HG03196 (cell line): ENCODE results near the gene RAB11FIP3.

Experiments
- ATAC-seq: cut with Tn5 transposase; IDR thresholded peaks from one replicate; pipeline ENCODE4 v1.9.1; 2021; ENCODE audit not compliant: unreplicated experiment

Gene RAB11FIP3

DNA sequence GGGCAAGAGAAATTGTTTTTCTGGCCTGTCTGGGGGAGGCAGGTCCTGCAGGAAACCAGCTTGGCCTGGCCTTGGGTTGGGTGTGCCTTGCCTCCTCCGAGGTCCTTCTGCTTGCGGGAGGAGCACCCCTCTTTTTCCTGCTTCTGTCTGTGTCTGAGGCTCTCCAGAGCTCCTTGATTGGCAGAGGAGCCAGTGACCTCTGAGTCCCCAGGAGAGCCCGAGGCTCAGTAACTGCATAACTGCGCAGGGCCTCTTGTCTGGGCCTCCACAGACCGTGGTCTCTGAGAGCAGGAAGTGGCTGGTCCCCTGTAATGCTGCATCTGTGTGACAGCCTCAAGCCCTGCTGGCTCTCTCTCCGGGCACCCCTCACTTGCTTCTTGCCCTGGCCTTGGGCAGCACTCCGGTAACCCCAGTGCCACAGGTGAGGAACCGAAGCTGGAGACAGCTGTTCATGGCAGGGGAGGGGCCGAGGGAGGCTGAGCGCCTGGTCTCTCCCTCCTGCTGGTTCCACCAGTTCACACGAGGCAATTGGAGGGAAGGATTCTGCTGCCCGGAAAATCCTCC, 103.6 kb downstream of the RAB11FIP3 start:
- ATAC-seq = no peak

DNA sequence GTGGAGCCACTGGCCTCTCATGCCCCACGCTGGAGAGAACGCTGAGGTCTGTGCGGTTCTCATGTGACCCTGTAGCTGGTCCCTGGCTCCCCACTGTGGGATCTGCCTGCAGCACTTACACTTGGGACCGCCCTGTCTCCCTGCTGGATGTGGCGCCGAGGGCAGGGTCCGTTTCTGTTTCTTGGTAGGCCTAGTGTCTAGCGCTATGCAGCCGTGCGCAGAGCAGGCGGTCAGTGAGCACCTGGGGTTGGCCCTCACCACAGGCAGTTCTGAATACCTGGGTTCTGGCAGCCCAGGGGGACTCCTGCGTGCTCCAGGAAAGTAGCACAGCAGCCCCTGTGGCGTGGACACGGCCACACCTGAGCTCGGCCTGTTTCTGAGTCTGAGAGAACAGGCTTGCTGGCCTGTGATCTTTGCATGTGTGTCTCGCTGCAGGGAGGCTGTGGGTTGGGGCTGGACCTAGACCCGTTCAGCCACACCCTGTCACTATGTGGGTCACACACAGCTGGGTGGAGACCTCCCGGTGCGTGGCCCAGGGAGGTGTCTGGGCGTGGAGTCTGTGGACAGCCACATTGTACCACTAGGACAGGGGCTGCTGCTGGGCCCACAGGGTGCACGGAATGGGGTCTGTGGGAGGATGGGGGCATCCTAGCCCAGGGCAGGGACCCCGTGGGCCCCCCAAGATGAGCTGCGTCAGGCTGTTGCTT, 104.8 kb downstream of the RAB11FIP3 start:
- ATAC-seq = no peak

DNA sequence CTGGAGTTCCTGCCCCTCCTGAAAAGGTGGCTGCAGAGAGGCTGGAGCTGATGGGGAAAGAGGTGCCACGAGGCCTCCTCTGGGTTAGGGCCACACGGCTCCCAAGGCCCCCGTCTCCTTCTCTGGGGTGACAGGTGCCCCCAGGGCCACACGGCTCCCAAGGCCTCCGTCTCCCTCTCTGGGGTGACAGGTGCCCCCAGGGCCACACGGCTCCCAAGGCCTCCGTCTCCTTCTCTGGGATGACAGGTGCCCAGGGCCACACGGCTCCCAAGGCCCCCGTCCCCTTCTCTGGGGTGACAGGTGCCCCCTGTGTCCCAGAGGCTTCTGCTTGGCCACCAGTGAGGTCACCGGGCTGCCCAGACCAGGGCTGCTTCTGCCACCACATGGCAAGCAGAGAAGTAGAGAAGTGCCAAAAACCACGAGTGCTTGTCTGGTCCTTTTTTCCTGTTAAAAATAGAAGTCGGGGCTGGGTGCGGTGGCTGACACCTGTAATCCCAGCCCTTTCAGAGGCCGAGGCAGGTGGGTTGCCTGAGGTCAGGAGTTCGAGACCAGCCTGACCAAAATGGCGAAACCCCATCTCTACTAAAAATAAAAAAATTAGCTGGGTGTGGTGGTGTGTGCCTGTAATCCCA, 106.2 kb downstream of the RAB11FIP3 start:
- ATAC-seq = no peak

DNA sequence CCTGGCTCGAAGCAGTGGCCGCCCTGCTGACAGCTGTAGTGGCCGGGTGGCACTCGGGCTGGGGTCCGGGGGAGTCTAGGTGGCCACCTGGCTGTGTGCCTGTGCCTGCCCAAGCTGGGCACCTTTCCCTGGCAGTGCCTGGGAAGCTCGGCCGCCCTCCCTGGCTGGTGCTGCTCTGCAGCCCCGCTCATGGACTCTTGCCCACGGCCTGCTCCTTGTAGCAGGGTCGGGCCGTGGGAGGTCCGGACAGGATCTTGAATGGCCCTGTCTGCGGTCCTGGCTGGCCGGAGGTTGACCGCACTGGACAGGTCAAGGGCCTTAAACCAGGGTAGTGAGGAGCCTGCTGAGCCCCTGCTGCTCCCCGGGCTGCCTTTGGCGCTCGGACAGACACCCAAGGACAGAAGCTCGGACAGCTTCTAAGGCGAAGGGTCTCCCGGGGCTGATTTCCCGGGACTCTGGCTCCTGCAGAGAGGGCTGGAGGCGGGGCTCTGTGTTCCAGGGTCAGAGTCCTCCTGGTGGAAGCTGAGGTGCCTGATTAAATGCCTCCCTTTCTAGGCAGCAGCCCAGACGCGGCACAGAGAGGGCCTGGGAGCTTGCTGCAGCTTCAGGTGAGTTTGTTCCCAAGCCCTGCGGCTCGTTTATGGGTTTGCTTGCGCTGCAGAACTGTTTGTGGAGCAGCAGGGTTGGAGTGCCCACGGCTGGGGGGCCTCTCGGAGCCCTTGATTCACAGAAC, 108.1 kb downstream of the RAB11FIP3 start:
- ATAC-seq = no peak

DNA sequence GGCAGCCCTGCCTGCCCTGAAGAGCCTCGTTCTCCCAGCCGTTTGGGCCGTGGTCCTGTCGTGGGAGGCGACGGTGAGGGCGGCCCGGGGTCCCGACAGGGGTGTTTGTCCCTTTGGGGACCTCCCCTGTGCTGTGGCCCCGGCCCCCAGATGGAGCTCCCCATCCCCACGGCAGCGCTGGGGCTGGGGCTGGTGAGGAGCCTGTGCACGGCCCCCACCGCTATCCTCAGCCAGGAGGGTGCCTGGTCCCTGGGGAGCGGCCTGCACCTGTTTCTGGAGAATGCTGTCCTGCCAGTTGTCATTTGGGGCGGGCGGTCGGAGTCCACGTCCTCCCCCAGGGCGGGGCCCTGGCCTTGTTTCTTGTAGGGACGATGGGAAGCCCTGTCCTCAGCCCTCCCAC, 108.7 kb downstream of the RAB11FIP3 start:
- no peak for ATAC-seq

DNA sequence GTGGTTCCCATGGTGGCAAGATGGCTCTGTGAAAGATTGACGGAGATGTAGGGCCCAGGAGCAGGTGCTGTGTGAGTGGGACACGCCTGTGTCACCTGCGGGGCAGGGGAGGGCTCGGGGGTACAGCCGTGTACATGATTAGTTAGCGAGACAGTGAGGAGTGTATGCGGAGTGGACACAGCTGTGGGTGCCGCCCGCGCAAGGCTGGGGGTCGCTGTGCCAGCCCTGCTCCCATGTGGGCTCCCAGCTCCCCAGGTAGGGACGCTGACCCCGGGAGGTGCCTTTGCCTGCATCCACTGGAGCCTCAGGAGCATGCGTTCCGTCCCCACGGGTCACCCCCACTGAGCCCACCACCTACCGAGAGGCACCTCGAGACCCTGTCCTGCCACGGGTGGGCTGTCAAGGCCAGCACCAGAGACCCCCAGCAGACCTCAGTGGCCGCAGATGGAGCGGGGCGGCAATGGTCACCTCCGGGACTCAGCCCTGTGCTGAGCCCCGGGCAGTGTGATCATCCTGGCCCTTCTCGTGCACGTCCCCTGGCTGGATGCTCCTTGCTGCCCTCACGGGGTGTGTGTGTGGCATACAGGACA, 109.5 kb downstream of the RAB11FIP3 start:
- ATAC-seq = no peak

DNA sequence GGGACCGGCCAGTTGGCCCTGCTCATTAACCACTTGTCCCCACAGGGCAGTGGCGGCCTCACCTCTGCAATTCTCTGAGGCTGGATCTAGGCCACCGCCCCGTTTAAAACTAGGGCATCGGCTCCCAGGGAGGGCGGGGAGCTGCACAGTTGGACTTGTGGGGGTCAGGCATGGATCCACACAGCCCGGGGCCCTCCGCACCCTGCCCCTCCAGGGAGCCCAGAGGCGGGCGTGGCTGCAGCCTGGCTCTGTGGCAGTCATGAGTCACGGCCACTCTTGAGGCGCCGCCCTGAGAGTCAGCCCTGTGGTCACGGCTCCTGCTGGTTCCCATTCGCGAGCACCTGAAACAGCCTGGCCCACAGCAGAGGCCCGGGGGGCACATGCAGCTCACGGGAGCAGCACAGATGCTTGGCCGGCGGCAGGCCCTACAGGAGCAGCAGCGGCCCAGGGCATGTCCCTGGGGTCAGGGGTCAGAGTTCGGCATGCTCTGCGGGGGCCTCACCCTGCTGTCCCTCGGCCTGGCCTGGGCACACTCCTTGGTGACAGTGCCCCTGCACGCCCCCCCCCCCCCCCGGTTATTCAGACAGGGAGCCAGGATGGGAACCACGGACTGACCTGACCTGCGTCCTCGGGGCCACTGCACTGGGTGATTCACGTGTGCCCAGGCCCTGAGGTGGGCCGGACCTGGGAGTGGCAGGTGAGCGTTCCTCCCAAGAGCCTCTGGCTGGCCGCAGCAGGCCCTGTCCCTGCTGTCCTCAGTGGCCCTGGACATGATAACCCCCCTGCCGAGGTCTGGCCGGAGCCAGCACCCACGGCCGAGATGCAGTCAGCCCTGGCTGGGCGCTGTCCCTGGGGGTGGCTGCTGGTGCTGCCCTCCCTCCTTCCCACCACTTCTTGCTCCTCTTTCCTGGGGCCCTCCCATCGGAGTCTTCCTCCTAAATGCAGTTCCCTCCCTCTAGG, 110.3 kb downstream of the RAB11FIP3 start:
- ATAC-seq = no peak

DNA sequence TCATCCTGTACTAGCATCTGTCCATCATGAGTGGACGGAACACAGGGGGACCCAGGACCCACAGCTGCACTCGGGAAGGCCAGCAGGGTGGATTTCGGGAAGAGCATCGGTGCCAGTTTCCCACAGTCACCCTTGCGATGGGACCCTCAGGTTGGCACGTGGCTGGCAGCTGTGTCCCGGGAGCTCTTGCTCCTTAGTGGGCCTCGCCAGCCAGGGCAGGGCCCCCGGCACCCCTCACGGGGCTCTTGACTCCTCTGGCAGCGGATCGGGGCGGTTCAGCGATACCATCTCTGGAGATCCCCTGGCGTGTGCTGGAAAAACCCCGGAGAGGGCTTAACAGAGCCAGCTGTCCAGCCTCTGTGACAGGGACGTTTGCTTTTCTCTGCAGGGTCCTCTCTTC, 111.3 kb downstream of the RAB11FIP3 start:
- no peak for ATAC-seq

DNA sequence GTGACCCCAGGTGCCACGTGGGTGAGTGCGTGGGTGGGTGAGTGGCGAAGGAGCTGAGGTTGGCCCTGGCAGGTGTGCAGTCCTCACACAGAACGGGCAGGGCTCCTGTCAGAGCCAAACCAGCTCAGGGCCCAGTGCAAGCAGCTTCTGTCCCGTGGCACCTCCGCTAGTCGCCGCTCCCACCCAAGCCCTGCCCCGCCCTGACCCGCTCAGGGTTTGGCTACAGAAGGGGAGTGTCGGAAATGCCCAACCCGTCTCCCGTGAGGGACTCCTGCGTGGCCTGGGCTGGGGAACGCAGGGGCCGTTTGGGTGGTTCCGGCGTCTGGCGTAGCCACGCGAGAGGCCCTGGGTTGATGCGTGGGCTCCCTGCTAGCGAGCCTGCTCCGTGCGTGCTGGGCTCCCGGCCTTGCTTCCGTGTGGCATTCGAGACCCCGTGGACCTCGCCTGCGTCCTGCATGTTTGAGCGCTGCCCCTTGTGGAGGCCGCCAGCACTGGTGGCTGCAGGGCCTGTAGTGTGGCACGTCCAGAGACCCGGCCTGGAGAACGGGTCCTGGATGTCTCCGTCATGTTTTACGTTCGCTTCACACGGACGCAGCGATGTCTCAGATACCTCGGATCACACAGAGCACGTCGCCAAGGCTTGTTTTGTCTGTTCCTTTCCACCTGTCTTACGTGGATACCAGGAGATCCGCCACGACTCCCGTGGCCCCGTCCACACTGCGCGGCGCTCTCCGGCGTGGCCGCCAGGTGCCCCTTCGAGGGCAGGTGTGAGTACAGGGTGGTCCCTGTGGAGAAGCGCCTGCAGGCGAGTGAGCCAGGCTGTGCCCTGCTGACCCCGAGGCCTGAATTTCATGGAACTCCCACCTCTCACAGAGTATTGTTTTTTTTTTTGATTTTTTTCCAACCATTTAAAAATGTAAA, 112.2 kb downstream of the RAB11FIP3 start:
- ATAC-seq = no peak

DNA sequence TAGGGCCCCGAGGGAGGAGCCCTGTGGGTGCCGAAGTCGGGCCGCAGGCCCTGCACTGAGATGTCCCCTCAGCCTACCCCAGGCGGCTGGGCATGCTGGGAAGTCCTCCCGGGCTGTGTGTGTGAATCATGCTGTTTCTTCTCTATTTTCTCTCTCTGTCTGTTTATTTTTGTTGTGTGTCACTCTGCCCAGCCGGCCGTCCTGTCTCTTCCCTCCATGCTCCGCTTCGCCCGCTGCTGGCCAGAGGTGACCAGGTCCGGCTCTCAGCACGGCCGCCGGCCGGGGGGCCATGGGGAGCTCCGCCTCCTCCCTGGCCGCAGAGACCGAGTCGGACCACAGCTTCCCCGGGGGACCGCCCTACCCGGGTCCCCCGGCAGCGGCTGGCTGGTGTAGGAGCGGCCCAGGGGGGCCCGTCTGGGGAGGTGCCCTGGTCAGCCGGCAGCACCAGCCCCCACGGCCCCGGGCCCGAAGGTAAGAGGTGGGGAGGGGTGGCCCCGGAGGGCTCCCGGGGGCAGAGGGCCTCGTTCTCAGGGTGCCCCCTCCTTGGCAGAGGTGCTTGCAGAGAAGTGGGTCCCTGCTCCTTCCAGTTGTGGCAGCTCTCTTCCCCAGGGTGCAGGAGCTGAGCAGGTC, 114.6 kb downstream of the RAB11FIP3 start:
- no peak for ATAC-seq

DNA sequence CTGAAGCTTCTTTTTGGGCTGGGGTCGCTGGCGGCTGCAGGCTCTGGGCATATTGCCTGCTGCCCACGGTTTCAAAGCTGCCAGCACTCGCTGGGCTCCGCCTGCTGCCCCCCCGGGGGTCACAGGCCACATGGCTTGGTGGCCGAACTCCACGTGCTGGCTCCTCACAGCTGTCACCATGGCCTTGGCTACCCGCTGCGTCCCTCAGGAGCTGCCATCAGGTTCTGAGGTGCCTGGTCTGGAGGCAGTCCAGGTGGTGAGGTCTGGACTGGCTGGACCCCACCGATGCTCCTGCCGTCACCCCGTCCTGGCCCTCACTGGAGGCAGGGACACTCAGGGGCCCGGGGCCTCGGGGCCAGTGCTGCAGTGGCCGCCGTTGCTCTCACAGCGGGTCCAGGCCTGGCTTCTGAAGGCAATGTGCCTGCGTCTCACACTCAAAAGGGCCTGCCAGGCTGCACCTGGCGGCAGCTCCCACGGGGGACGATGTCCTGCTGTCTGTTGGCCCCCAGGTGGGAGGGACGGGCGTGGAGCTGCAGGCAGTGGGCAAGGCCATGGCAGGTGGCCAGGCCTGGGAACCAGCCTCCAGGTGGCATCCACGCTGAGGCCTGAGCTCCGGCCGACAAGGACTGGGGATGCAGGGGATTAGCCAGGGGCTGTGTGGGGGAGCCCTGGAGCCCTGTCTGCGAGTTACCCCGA, 115.3 kb downstream of the RAB11FIP3 start:
- ATAC-seq = no peak

DNA sequence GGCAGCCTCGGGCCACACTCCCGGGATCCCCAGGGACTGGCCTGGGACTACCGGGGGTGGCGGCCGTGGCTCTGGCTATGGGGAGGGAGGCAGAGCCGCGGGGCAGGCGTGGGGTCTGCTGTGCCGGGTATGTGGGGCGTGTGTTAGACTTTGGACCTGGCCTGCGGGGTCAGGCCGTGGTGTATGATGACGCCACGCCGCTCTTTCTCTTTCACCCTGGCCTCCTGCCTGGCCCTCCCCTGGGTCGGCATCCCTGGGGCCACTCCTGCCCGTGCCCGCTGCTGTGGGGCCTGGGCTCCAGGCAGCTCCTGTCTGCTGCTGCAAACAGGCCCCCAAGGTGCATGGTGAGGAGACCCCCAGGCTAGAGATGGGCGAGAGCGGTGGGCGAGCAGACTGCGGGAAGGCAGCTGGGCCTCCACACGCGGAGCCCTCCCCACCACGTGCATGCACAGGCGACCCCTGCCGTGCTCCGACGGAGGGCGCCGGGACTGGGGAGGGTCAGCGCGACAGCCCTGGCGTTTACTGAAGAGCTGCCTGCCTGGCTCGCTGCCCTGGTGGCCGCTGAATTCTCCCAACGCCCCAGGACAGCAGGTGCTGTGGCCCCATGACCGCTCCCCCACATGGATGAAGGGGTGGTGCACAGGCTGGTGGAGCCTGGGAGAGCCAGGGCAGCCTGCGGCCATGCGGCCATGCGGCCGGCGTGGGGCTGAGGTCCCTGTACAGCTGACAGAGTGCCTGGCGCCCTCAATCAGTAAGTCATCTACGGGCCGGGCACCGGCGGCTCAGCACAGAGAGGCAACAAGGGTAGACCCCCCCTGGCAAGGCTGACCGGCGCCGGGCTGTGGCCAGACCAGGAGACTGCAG, 118.1 kb downstream of the RAB11FIP3 start:
- ATAC-seq = no peak

DNA sequence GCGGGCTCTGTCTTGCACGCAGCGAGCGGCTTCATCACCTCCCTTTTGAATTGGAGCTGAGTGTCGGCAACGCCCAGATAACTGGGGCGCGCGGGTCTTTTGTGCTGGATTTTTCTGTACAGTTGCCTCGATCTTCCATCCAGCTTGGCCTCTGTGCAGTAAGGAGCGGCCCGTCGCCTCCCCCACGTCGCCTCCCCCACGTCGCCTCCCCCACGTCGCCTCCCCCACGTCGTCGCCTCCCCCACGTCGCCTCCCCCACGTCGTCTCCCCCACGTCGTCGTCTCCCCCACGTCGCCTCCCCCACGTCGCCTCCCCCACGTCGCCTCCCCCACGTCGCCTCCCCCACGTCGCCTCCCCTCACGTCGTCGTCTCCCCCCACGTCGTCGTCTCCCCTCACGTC, 119.1 kb downstream of the RAB11FIP3 start:
- no peak for ATAC-seq

DNA sequence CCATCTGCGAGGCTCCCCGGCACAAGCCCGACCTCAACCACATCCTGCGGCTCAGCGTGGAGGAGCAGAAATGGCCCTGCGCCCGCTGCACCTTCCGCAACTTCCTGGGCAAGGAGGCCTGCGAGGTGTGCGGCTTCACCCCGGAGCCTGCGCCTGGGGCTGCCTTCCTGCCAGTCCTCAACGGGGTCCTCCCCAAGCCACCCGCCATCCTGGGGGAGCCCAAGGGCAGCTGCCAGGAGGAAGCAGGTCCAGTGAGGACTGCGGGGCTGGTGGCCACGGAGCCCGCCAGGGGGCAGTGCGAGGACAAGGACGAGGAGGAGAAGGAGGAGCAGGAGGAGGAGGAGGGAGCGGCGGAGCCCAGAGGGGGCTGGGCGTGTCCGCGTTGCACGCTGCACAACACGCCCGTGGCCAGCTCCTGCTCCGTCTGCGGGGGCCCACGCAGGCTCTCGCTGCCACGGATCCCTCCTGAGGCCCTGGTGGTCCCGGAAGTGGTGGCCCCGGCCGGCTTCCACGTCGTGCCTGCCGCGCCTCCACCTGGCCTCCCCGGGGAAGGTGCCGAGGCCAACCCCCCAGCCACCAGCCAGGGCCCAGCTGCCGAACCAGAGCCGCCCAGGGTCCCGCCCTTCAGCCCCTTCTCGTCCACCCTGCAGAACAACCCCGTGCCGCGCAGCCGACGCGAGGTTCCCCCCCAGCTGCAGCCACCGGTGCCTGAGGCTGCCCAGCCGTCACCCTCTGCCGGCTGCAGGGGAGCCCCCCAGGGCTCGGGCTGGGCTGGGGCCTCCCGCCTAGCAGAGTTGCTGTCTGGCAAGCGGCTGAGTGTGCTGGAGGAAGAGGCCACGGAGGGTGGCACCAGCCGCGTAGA, 121.7 kb downstream of the RAB11FIP3 start:
- no peak for ATAC-seq

DNA sequence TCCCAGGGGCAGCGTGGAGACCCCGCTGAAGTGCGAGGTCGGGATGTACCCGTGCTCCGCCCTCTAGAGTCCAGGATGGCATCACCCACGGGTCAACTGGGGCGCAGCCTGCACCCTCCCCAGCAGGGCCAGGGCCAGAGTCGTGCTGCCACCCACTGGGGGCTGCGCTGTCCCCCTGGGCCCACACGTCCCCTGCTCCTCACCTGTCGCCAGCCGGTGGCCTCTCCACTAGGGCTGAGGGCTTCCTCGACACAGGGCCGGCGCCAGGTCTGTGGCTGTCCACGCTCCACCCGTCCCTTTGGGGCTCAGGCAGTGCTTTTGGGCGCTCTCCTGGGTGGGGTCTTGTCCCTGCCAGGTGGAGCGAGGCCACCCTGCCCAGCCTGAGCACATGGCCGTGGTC, 123.1 kb downstream of the RAB11FIP3 start:
- ATAC-seq = no peak

DNA sequence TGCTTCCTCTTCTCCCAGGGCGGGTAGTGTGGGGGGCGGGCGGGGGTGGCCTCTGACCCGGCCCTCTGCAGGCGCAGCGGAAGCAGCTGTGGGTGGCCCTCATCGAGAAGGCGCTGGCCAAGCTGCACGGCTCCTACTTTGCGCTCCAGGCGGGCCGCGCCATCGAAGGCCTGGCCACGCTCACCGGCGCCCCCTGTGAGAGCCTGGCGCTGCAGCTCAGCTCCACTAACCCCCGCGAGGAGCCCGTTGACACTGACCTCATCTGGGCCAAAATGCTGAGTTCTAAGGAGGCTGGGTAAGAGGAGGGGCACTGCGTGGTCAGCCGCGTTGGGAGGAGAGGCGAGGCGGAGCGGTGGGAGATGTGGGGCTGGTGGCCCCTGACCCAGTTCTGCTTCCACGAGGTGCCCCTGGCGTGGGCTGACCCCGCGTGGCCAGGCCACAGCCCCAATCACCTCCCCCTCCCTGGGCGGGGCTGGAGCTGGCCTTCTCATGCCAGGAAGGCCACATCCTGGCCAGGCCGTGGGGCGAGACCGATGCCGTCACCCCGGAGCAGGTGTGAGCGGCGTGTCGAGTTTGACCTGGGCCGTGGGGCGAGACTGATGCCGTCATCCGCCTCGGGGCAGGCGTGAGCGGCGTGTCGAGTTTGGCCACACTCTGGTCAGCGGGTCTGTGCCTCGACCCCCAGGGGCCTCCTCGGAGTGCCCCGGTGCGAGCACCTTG, 124.3 kb downstream of the RAB11FIP3 start:
- no peak for ATAC-seq
